ENCODE results near the gene RGS7.

GRCh38 chr1:240927821-240928220 lies 429.2 kb downstream of the RGS7 start:
- TF ChIP-seq CTCF (conservative IDR thresholded peaks at IDR 0.05; ENCODE audit: low read length), result no peak
- TF ChIP-seq EZH2phosphoT487 (IDR thresholded peaks at IDR 0.05; ENCODE audit: borderline replicate concordance, low read depth, low read length), result no peak
